ENCODE results near the gene ROR2.

DNA sequence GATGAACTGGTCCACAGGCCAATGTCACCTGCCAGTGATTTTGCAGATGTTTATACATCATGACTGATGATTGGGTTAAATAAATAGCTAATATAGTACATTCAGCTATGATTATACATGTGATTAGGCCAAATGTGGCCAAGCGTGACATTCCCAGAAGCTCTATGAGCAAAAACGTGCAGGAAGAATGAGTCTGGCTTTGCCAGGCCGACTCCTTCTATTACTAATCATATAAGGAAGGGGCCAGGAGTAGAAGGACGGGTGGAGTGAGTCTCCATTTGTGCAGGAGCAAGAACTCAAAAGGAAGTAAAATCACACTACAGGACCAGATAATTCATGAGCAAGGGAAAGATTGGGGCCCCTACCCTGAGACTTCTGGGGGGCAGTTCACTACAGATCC, 178.2 kb downstream of the ROR2 start:
- TF ChIP-seq, protein P1, sequence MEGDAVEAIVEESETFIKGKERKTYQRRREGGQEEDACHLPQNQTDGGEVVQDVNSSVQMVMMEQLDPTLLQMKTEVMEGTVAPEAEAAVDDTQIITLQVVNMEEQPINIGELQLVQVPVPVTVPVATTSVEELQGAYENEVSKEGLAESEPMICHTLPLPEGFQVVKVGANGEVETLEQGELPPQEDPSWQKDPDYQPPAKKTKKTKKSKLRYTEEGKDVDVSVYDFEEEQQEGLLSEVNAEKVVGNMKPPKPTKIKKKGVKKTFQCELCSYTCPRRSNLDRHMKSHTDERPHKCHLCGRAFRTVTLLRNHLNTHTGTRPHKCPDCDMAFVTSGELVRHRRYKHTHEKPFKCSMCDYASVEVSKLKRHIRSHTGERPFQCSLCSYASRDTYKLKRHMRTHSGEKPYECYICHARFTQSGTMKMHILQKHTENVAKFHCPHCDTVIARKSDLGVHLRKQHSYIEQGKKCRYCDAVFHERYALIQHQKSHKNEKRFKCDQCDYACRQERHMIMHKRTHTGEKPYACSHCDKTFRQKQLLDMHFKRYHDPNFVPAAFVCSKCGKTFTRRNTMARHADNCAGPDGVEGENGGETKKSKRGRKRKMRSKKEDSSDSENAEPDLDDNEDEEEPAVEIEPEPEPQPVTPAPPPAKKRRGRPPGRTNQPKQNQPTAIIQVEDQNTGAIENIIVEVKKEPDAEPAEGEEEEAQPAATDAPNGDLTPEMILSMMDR (conservative IDR thresholded peaks at IDR 0.05; ENCODE audit: low read depth, low read length) = no peak
- no peak for TF ChIP-seq EZH2 (IDR thresholded peaks at IDR 0.05; ENCODE audit: low read length, unreplicated experiment)

Measured in PC-3 (cell line).